HG03135 (cell line): ENCODE measurements around the gene RNF224.

Experiments used
- ATAC-seq: cut with Tn5 transposase; IDR thresholded peaks from one replicate; pipeline ENCODE4 v1.9.1; 2021; ENCODE audit warnings: mild to moderate bottlenecking, moderate library complexity; ENCODE audit not compliant: unreplicated experiment

Gene RNF224

GRCh38 chr9:137227054-137227852, at the start of gene RNF224:
Gene RNF224, plus strand, starts transcription at chr9:137227502. Its CDS starts 834 bp downstream, at chr9:137228336.
- no peak for ATAC-seq

GRCh38 chr9:137178201-137178938, 48.9 kb upstream of the RNF224 start:
- no peak for ATAC-seq

- no peak for ATAC-seq
Observed at GRCh38 chr9:137178939-137179630, 48.2 kb upstream of the RNF224 start.

GRCh38 chr9:137179761-137180160, 47.5 kb upstream of the RNF224 start:
- ATAC-seq: no peak

GRCh38 chr9:137180491-137180890, 46.8 kb upstream of the RNF224 start:
- ATAC-seq: no peak

- ATAC-seq: no peak
Observed at GRCh38 chr9:137181680-137182079, 45.6 kb upstream of the RNF224 start.

- ATAC-seq: no peak
Observed at GRCh38 chr9:137182836-137183235, 44.5 kb upstream of the RNF224 start.

GRCh38 chr9:137183980-137184595, 43.2 kb upstream of the RNF224 start:
- ATAC-seq: no peak

GRCh38 chr9:137184881-137185660, 42.2 kb upstream of the RNF224 start:
- ATAC-seq: no peak

GRCh38 chr9:137185921-137186320, 41.4 kb upstream of the RNF224 start:
- no peak for ATAC-seq

- ATAC-seq: no peak
Observed at GRCh38 chr9:137186385-137186784, 40.9 kb upstream of the RNF224 start.

GRCh38 chr9:137187386-137187785, 39.9 kb upstream of the RNF224 start:
- no peak for ATAC-seq

- peak; percentile 7 for ATAC-seq
Observed at GRCh38 chr9:137188086-137188489, 39.2 kb upstream of the RNF224 start.

GRCh38 chr9:137188490-137189296, 38.6 kb upstream of the RNF224 start, which contains the start of the genes ANAPC2 and SSNA1:
Gene ANAPC2, minus strand, starts transcription at chr9:137188560. Its CDS starts 28 bp downstream, at chr9:137188532.
Gene SSNA1, plus strand, starts transcription at chr9:137188676. Its CDS starts 51 bp downstream, at chr9:137188727.
- ATAC-seq: peak; percentile 71

- ATAC-seq: no peak
Observed at GRCh38 chr9:137189297-137190295, 37.7 kb upstream of the RNF224 start.

GRCh38 chr9:137190315-137190856, 36.9 kb upstream of the RNF224 start:
- no peak for ATAC-seq

- ATAC-seq: no peak
Observed at GRCh38 chr9:137191245-137191644, 36.1 kb upstream of the RNF224 start.
